GM12878 (cell line): Measurements from ENCODE around the gene PPP1R17. TPM values are rescaled to one million over a fixed set of nuclear protein-coding genes. Genes with fewer than 3 reads are reported as not detected.

ENCODE experiments used
- ATAC-seq: fragments of 200-7000 bp; cut with Tn5 transposase; 3 replicates; pipeline ENCODE4 v1.9.1; 2020; ENCODE audit warnings: mild to moderate bottlenecking, moderate library complexity
- BruUV-seq: library from RNA; stranded (reverse); fragments of 400-500 nt; replicated peaks from 2 replicates; lab custom pipeline; 2021; lab: Mats Ljungman, UMichigan
- CTCF ChIA-PET: fragments of 300-600 bp; sonication (Branson Sonifier 250); formaldehyde crosslinking; extraction: SDS; loops from one replicate; lab custom pipeline; 2021; ENCODE audit warnings: inconsistent platforms; lab: Yijun Ruan, JAX
- POLR2A ChIA-PET: fragments of 350-600 bp; formaldehyde crosslinking; extraction: SDS; loops from one replicate; lab custom pipeline; 2021; ENCODE audit warnings: inconsistent platforms; lab: Charles Lee
- RAD21 ChIA-PET: fragments of 300-600 bp; sonication (Branson Sonifier 250); formaldehyde crosslinking; loops from one replicate; lab custom pipeline; 2023; ENCODE audit warnings: antibody characterized with exemption; ENCODE audit not compliant: unreplicated experiment; lab: Charles Lee
- SMC1A ChIA-PET: fragments of 300-600 bp; sonication (Branson Sonifier 250); formaldehyde crosslinking; loops from one replicate; lab custom pipeline; 2023; ENCODE audit not compliant: unreplicated experiment, uncharacterized antibody; lab: Charles Lee
- DNase-seq: peaks from one replicate; pipeline ENCODE4 v3.0.0-alpha.2; 2011; ENCODE audit warnings: low read depth, low spot score
- FAIRE-seq: peaks from 3 replicates; lab custom pipeline; 2011; peaks lifted over from hg19 to GRCh38; lab: Jason Lieb, UNC
- H2AFZ ChIP-seq: 2 replicates; pipeline ENCODE4 v1.6.0; 2011; ENCODE audit warnings: low read depth, low read length, control low read depth; ENCODE audit not compliant: control insufficient read depth
- H3K27ac ChIP-seq: 2 replicates; pipeline ENCODE4 v1.5.1; 2011; ENCODE audit warnings: control low read depth; ENCODE audit not compliant: control insufficient read depth, insufficient read depth
- H3K27me3 ChIP-seq, 2 experiments: replicated peaks in 1 of 2; 2 replicates each; pipeline versions ENCODE4 v1.6.0 to v1.6.1; 2011; ENCODE audit warnings: low read length in 1 of 2; ENCODE audit not compliant: control insufficient read depth in 2 of 2, insufficient read depth in 2 of 2
- H3K36me3 ChIP-seq, 2 experiments: 2 replicates each; pipeline ENCODE4 v1.5.1; 2011; ENCODE audit warnings: low read length in 1 of 2; ENCODE audit not compliant: control insufficient read depth in 2 of 2, insufficient read depth in 2 of 2
- H3K4me1 ChIP-seq: 2 replicates; pipeline ENCODE4 v1.6.1; 2011; ENCODE audit warnings: mild to moderate bottlenecking, low read length, moderate library complexity, mixed read lengths; ENCODE audit not compliant: control insufficient read depth, insufficient read depth
- H3K4me2 ChIP-seq: 2 replicates; pipeline ENCODE4 v1.6.0; 2011; ENCODE audit warnings: control low read depth; ENCODE audit not compliant: control insufficient read depth, insufficient read depth
- H3K4me3 ChIP-seq: fragments of 200-600 bp; sonication (generic); 2 replicates; pipeline ENCODE4 v1.5.1; 2016
- H3K79me2 ChIP-seq: 2 replicates; pipeline ENCODE4 v1.6.0; 2011; ENCODE audit warnings: low read length; ENCODE audit not compliant: control insufficient read depth, insufficient read depth
- H3K9ac ChIP-seq: 2 replicates; pipeline ENCODE4 v1.8.0; 2011; ENCODE audit warnings: low read length, control low read depth, mixed read lengths; ENCODE audit not compliant: control insufficient read depth, insufficient read depth
- H3K9me3 ChIP-seq: replicated peaks from 3 replicates; pipeline ENCODE4 v1.5.1; 2011; ENCODE audit warnings: mild to moderate bottlenecking, low read length; ENCODE audit not compliant: control insufficient read depth, insufficient read depth
- H4K20me1 ChIP-seq: 2 replicates; pipeline ENCODE4 v1.6.0; 2011; ENCODE audit not compliant: control insufficient read depth, insufficient read depth
- BHLHE40 ChIP-seq, 2 experiments: fragments of 450-650 bp in 1 of 2; IDR thresholded peaks; 2 replicates each; pipeline ENCODE4 v1.6.1; 2011 to 2017; ENCODE audit warnings: low read depth in 2 of 2, borderline replicate concordance in 1 of 2, improper control_type of control experiment in 1 of 2, low read length in 1 of 2, mild to moderate bottlenecking in 1 of 2
- EED ChIP-seq: sonication (generic); IDR thresholded peaks from 2 replicates; pipeline ENCODE4 v1.6.1; 2016; ENCODE audit warnings: antibody characterized with exemption, low read depth
- JUNB ChIP-seq: IDR thresholded peaks from 2 replicates; pipeline ENCODE4 v1.6.1; 2016; ENCODE audit warnings: antibody characterized with exemption, mild to moderate bottlenecking
- NRF1 ChIP-seq: conservative IDR thresholded peaks from 2 replicates; pipeline ENCODE4 v1.6.1; 2011; ENCODE audit warnings: mild to moderate bottlenecking, low read depth, low read length, improper control_type of control experiment
- PAX8 ChIP-seq: fragments of 450-650 bp; IDR thresholded peaks from 2 replicates; pipeline ENCODE4 v1.6.1; 2017; ENCODE audit warnings: mild to moderate bottlenecking, moderate library complexity
- TCF7 ChIP-seq: IDR thresholded peaks from 2 replicates; pipeline ENCODE4 v1.6.1; 2014; ENCODE audit warnings: antibody characterized with exemption, borderline replicate concordance
- ZZZ3 ChIP-seq: IDR thresholded peaks from 2 replicates; pipeline ENCODE4 v1.6.1; 2011; ENCODE audit warnings: low read depth; ENCODE audit not compliant: control insufficient read depth, insufficient read length
- WGBS: methylation state at CpG from one replicate; pipeline ENCODE4 v1.1.6; 2016; ENCODE audit warnings: low lambda C conversion rate; ENCODE audit not compliant: insufficient replicate concordance, insufficient coverage; ENCODE audit errors: missing lambda C conversion rate; 5-methylcytosine and 5-hydroxymethylcytosine counted together
- in situ Hi-C: fragments of 300-500 bp; cut with MboI; formaldehyde crosslinking; loops from 9 replicates; pipeline ENCODE4 v1.14.3; 2018; ENCODE audit warnings: mixed read lengths
- intact Hi-C: fragments of 100-400 bp; cut with micrococcal nuclease; formaldehyde crosslinking; loops from one replicate; pipeline ENCODE4 v1.14.2; 2022; ENCODE audit not compliant: unreplicated experiment
- polyA plus RNA-seq, 11 experiments: library from polyadenylated mRNA; depleted of rRNA in 4 of 11; unstranded in 6 of 11; stranded (reverse) in 5 of 11; fragments of >200 nt; fragmentation: Nextera tagmentation in 4 of 11; fragmentation: Illumina TruSeq in 1 of 11; extraction: Ambion mirVana in 4 of 11; extraction: Trizol in 1 of 11; gene quantifications; 1 replicate in 1 of 11; 2 replicates in 10 of 11; pipeline versions ENCODE4 v1.2.1 to v1.2.3, GENCODE V29; 2011 to 2016; ENCODE audit warnings: inconsistent platforms in 2 of 11, missing spikeins in 2 of 11, low read depth in 1 of 11
- total RNA-seq, 4 experiments: library from RNA; depleted of rRNA in 3 of 4; stranded (reverse); fragments of >200 nt in 3 of 4; fragmentation: Illumina TruSeq in 1 of 4; extraction: Trizol in 1 of 4; gene quantifications; 2 replicates each; pipeline versions ENCODE4 v1.2.1 to v1.2.3, GENCODE V29; 2013 to 2021
- TF ChIP-seq, protein P1 (sequence below): IDR thresholded peaks from 2 replicates; pipeline ENCODE4 v1.6.1; 2011; ENCODE audit warnings: low read depth, mild to moderate bottlenecking, low read length, moderate library complexity, borderline replicate concordance; ENCODE audit errors: extremely low read depth
- TF ChIP-seq, protein P2 (sequence below): fragments of 450-650 bp; IDR thresholded peaks from 2 replicates; pipeline ENCODE4 v1.6.1; 2016; ENCODE audit warnings: mild to moderate bottlenecking, moderate library complexity, borderline replicate concordance
- TF ChIP-seq, protein P3 (sequence below): IDR thresholded peaks from 2 replicates; pipeline ENCODE4 v1.6.1; 2011; ENCODE audit warnings: borderline replicate concordance, low read depth, mild to moderate bottlenecking, moderate library complexity, low read length; ENCODE audit not compliant: insufficient read depth, poor library complexity, severe bottlenecking

The PPP1R17 gene
- total and polyA plus RNA-seq, 10 of the 15 experiments (the other 5 are each of a cell fraction or from before 2014, with no cell fraction given): 0.05 to 0.28 (median 0.19) TPM; not detected in 7

DNA sequence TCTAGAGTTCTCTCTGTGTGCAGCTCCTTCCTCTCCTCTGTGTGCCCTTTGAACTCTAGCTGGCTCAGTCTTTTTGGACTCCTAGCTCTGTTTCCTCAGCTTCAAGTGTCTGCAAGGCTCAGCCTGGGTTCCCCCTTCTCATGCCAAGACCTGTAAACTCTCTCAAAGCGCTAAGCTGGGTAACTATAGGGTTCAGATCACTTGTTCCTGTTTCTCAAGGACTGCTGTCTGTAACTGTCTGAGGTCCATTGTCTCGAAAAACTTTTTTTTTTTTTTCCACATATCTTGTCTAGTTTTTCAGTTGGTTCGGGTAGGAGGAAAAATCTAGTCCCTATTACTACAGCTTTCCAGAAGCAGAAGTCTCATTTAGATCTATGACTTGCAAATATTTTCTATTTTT is 46.6 kb upstream of the PPP1R17 start:
- POLR2A ChIA-PET: interaction anchor here (0.6 to 0.7 kb wide), 2 partner anchors 12 to 256 kb away, joined by 3 read pairs; no protein-coding TSS in a partner anchor
- H3K36me3 ChIP-seq: no peaks in the 10 kb centered on the region
- ATAC-seq: no peak
- TF ChIP-seq, protein P1, sequence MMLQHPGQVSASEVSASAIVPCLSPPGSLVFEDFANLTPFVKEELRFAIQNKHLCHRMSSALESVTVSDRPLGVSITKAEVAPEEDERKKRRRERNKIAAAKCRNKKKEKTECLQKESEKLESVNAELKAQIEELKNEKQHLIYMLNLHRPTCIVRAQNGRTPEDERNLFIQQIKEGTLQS: no peak
- TF ChIP-seq JUNB: no peak
- TF ChIP-seq, protein P2, sequence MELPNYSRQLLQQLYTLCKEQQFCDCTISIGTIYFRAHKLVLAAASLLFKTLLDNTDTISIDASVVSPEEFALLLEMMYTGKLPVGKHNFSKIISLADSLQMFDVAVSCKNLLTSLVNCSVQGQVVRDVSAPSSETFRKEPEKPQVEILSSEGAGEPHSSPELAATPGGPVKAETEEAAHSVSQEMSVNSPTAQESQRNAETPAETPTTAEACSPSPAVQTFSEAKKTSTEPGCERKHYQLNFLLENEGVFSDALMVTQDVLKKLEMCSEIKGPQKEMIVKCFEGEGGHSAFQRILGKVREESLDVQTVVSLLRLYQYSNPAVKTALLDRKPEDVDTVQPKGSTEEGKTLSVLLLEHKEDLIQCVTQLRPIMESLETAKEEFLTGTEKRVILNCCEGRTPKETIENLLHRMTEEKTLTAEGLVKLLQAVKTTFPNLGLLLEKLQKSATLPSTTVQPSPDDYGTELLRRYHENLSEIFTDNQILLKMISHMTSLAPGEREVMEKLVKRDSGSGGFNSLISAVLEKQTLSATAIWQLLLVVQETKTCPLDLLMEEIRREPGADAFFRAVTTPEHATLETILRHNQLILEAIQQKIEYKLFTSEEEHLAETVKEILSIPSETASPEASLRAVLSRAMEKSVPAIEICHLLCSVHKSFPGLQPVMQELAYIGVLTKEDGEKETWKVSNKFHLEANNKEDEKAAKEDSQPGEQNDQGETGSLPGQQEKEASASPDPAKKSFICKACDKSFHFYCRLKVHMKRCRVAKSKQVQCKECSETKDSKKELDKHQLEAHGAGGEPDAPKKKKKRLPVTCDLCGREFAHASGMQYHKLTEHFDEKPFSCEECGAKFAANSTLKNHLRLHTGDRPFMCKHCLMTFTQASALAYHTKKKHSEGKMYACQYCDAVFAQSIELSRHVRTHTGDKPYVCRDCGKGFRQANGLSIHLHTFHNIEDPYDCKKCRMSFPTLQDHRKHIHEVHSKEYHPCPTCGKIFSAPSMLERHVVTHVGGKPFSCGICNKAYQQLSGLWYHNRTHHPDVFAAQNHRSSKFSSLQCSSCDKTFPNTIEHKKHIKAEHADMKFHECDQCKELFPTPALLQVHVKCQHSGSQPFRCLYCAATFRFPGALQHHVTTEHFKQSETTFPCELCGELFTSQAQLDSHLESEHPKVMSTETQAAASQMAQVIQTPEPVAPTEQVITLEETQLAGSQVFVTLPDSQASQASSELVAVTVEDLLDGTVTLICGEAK: no peak
- TF ChIP-seq PAX8: no peak
- no peak for TF ChIP-seq TCF7
- no peak for TF ChIP-seq EED
- TF ChIP-seq, protein P3, sequence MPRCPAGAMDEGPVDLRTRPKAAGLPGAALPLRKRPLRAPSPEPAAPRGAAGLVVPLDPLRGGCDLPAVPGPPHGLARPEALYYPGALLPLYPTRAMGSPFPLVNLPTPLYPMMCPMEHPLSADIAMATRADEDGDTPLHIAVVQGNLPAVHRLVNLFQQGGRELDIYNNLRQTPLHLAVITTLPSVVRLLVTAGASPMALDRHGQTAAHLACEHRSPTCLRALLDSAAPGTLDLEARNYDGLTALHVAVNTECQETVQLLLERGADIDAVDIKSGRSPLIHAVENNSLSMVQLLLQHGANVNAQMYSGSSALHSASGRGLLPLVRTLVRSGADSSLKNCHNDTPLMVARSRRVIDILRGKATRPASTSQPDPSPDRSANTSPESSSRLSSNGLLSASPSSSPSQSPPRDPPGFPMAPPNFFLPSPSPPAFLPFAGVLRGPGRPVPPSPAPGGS: no peak
- no peak for TF ChIP-seq NRF1
- TF ChIP-seq ZZZ3: no peak
- no peak for TF ChIP-seq BHLHE40 (IDR thresholded peaks at IDR 0.05; ENCODE audit: borderline replicate concordance in 1 of 2, low read depth in 2 of 2, low read length in 1 of 2)
- TF ChIP-seq, all 136 proteins: peak for 0
- intact Hi-C loops: no loop called here
- 18% methylated on average over 2 of the region's 3 CpGs for WGBS
- Histone ChIP-seq H4K20me1 (no peaks in the 10 kb centered on the region), H3K4me2 (no peak overlapping the region), H3K9me3 (no peaks in the 10 kb centered on the region), H3K9ac (no peak overlapping the region), H3K79me2 (no peaks in the 10 kb centered on the region), H2AFZ (no peak overlapping the region), H3K4me1 (no peaks in the 10 kb centered on the region), H3K27ac (no peak overlapping the region), H3K4me3 (no peak overlapping the region), H3K27me3 (peaks cover 1 to 4% of the 10 kb centered on the region in 2 experiments; a peak in 2 of 4 replicates)
- FAIRE-seq (no peak), DNase-seq (no peak)
- in situ Hi-C loops: no loop called here
- ChIA-PET CTCF (interaction anchor here (0.8 kb wide), 2 partner anchors 9 to 197 kb away, joined by 3 to 5 read pairs; no protein-coding TSS in a partner anchor), SMC1A (no interaction called here), RAD21 (interaction anchor here (0.7 kb wide), 1 partner anchor 9 kb away, joined by 4 read pairs; no protein-coding TSS in a partner anchor)
- BruUV-seq: no TSS peak
